GM19372 (cell line): ENCODE results near the gene SCP2.

Source experiments
- ATAC-seq: cut with Tn5 transposase; IDR thresholded peaks from one replicate; pipeline ENCODE4 v1.9.1; 2021; ENCODE audit warnings: mild to moderate bottlenecking, low read depth, moderate library complexity; ENCODE audit not compliant: unreplicated experiment

The SCP2 gene

DNA sequence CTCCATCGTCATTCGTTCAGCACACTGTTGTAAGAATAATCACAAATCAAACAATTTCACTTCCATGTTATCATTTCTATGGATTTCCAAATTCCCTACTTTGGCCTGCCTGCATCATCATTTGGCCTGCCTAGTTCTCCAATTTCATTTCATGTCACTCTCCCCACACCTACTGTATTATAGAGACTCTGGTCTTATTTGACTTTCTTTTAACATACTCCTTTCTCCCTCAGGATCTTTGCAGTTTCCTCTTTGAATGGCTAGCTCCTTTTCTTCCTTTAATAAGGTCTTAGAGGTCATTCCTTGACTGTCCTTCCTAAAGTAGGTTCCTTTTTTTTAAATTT, 98.7 kb downstream of the SCP2 start:
- no peak for ATAC-seq

DNA sequence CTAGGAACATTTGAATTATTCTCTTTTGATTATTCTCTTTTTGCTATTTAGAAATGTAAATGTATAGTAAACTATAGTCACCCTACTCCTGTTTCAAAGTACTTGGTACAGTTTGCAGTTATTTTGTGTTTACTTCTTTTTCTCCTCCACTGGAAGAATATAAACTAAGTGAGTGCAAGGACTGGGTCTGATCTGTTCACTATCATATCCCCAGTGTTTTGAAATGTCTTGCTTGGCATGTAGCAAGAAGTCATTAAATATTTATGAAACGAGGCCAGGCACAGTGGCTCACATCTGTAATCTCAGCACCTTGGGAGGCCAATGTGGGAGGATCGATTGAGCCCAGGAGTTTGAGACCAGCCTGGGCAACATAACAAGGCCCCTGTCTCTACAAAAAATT, 99.2 kb downstream of the SCP2 start:
- no peak for ATAC-seq

DNA sequence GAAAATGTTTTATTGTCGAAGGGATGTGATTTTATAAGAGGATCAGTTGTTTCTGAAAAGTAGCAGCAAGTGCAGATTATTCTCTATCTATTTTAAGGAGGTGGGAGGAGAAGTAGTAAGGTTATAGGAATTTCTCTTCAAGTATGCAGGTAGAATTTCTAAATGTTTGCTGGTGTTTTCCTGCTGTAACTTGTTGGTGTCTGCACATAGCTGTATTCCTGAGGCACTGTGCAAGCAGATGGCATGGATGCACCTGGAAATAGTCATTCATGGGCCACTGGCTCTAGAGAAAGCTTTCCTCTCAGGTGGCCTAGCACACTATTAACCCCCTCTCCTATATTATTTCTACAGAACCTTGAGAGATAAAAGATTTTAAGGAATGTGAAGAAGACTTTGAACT, 104.7 kb downstream of the SCP2 start:
- no peak for ATAC-seq

DNA sequence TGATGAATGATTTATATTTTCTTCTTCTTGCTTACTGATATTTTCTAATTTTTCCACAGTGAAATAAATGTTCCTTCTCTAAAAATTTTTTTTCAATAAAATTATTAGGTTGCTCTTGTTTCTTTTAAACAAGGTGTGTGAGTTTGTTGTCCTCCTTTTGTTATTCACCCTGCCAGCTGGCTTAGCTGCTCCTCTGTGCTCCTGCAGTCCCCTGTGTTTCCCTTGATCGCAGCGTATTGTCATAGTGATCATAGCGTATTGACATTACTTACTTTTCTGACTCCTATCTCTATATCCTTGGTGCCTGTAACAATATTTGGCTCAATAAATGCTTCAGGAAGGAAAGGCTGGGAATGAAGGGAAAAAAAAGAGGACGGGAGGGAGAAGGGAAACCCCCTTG, 110.1 kb downstream of the SCP2 start:
- no peak for ATAC-seq

DNA sequence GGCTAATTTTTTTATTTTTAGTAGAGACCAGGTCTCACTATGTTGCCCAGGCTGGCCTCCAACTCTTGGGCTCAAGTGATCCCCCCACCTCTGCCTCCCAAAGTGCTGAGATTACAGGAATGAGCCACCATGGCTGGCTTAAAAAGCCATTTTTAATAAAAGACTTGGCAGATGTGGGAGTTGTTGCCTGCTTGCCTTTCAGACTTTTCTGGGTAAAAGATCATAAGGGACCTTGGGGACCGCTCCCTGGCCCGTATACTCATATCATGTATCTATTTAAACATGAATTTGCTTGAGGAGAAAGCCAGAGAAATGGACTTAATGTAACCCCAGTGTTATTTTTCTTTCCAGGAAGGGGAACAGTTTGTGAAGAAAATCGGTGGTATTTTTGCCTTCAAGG, 111.5 kb downstream of the SCP2 start:
- no peak for ATAC-seq

DNA sequence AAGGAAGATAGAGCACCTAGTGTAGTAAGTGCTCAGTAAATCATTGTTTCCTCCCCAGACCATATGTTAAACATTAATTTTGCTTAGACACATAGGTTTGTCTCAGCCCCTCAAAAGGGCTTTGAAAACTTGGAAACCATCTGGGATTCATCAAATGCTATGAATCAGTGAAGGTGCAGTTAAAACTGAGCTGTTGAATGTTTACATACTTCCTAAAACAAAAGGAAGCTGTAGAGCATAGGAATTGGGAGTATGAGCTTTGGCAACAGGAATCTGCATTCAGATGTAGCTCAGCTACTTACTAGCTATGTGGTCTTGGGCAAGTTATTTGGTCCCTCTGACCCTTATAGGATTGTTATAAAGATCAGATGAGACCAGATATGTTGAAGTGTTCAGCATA, 116.2 kb downstream of the SCP2 start:
- no peak for ATAC-seq

DNA sequence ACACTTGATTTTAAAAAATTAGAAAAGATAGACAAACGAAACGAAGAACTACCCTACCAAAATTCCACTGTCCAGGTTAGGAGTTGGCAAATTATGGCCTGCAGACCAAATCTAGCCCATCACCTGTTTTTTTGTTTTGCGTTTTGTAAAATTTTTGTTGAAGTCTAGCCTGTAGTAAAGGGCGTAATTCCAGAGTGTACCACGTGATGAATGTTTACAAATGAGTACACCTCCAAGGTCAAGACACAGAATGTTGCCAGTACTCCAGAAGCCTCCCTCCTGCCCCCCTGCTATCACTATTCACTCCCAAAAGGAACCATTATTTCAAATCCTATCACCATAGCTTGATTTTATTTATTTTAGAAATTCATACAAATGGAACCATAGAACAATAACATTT, 117.8 kb downstream of the SCP2 start:
- no peak for ATAC-seq

DNA sequence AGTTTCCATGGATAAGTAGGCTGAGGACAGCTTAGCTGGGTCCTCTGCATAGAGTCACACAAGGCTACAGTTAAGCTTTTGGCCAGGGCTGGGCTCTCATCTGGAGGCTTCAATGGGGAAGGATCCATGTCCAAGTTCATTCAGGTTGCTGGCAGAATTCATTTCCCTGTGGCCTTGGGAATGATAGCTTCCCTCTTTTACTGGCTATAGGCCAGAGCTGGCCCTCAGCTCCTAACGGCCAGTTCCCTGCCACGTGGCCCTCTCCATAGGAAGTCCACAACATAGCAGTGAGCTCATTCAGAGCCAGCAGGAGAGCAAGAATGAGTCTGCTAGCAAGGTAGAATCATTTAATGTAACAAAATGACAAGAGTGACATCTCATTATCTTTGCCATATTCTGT, 119.9 kb downstream of the SCP2 start:
- ATAC-seq: no peak

DNA sequence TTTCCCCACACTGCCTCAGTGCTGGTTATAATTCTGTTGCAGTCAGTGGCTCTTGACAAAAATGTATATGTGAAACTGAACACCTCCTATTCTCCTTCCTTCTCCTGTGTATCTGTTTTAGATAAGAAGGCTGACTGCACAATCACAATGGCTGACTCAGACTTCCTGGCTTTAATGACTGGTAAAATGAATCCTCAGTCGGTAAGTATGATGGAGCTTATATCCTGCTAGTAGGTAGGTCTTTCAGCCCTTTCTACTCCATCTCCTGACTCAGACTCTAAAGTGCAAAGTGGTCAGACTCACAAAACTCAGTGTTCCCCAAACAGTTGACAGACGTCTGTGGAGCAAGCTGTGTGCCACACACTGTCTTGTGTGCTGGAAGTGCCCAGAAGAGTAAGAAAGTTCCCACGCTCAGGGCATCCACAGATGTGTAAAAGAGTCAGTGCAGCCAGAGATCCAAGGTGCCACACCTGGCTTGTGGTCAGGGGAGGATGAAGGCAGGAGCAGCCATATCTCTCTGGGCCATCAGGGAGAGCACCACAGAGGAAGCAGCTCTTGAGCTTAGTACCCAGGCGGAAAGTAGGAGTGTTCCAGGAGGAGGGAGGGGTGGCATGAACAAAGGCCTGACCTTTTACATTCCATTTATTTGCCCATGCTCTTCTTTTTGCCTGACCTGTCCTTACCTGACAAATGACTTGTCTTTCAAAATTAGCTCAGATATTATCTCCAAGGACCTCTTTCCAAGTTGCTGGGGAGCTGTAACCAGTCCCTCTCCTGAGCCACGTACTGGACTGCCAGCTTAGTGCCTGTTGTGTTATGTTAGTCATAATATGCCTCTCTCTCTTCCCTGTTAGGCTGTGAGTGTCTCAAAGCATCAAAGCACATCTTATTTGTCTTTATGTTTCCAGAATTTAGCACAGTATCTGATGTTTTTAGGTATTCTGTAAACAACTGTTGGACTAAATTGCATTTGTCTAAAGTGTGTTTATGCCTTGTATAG, 121.0 kb downstream of the SCP2 start:
- ATAC-seq: no peak

DNA sequence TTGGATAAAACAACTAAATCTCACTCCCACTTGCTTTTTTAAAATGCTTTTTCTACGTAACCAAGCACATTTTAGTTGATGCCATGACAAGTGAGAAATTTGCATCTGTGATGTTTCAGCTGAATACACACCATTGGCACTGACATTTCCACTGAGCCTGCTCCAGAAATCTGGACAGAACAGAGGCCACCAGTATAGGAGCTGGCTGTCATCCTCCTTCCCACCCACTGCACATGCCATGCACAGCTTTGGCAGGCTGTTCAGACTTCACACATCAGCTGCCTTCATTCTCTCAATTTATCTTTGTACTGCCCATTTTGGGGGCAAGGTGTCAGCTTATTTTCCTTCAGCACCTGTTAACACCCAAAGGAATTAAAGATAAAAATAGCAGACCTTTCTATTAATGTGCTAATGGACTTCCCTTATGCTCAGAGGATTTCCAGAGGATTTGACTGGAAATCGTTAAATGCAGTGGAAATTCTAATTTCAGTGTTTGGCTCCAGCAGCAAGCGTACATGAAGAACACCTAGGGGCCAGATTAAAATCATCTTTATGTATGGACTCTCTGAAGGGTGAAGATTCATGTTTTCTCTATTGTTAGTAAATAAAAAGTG, 122.0 kb downstream of the SCP2 start:
- no peak for ATAC-seq

DNA sequence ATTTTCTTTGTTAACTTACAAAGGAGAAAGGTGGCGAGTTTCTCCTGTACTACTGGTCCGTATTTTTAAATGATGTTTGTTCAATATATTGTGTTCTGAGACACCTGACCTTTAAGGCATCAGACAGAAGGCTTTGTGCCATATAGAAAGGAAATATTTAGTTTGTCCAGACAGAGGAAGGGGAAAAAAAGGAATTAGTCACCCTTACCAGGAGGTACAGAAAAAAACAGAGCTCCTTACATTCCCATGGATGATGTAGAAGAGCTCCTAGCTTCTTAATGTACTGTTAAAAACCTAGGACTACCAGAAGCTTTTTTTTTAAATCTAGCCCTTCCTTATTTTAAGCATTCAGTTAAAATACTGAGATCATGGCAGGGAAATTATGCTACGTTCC, 122.5 kb downstream of the SCP2 start:
- no peak for ATAC-seq

DNA sequence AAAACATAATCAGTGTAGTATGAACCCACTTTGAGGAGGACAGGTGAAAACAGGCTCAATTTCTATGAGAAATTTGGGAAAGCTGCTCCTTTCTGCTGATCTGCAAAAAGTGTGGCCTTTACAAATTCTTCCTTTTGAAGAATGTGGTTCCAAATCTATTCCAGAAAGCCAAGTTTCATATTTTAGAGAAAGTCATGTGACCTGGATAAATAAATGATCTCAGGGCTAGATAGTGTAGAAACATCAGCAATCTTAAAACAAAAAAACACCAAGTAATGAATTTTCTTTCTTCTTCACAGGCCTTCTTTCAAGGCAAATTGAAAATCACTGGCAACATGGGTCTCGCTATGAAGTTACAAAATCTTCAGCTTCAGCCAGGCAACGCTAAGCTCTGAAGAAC, 123.2 kb downstream of the SCP2 start:
- ATAC-seq: no peak

DNA sequence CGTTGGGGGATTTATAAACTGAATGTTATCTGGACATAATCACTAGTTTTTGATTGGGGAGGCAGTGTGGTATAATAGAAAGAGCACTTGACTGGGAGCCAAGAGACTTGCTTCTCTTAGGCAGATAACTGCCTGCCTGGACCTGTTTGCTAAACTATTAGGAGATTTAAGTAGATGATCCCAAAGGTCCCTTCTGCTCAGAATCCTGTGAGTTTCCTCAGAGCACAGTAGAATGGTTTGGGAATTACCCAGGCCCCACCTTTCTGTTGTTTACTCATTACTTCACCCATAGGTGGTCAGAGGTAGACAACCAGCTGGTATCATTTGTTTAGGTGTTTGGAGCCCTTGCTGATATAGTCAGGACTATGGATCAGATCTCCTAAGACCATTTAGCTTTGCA, 124.6 kb downstream of the SCP2 start:
- ATAC-seq: no peak

DNA sequence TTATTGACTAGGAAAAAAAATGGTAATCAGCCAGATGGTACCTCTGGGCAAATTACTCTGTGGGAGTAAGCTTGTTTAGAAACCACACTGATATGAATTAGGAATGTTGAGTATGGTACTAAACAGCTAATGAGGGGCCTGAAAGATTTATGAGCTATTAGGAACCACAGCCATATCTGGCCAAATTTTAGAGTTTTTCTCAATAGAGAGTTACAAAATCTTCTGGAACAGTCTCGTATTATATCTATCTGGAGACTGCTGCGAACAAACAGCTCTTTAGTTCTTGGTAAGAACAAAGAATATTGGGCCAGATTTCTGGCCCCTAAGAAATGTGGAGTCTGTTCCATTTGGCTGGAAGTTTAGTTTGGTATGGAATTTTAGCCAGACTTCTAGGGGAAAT, 130.1 kb downstream of the SCP2 start:
- no peak for ATAC-seq

DNA sequence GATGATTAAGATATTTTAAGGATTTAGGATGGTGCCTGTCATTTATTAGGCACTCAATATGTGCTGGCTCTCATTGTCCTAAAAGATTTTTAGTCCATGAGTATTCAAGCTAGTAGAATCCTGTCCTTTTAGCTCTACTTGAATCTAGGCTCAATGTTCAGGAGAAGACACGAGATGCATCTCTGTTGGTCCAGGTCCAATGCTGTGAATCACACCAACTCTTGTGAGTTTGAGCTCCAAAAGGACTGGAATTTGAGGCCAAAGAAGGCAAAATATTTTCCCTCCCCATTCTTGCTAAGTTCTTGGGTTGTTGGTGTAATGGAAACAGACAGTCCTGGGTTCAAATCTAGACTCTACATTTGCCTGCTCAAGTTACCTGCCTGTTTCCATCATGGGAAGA, 133.5 kb downstream of the SCP2 start:
- no peak for ATAC-seq

DNA sequence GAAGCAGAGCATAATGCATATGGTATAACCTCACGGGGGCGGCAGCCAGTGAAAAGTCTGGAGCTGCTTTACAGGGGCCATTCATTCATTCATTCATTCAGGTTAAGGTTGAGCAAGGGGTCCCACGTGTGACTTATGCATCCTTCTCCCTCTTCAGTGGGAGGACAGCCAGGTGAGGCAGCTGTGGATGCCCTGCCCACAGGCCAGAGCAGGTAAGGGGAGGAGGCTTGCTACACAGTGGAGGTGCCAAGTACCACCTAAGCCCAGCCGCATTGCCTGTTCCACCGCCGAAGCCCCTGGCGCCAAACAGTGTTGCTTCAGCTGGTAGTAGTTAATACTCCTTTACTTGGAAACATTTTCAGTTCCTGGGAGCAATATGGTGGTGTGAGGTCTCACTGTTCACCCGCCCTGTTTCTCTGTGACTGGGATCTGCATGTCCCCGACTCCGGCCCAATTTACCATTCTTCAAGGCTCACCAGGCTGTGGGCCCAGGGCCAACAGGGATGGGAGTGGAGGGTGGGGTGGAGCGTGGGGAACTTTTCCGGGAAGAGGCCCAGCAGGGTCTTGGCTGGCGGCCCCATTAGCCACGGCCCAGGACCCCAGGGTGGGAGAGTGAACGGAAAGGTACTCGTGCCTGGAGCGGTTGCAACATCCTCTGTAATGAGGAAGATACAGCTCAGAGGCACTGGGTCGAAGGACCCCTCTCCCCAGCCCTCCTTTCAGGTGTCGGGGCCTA, 134.2 kb downstream of the SCP2 start:
- ATAC-seq: no peak

DNA sequence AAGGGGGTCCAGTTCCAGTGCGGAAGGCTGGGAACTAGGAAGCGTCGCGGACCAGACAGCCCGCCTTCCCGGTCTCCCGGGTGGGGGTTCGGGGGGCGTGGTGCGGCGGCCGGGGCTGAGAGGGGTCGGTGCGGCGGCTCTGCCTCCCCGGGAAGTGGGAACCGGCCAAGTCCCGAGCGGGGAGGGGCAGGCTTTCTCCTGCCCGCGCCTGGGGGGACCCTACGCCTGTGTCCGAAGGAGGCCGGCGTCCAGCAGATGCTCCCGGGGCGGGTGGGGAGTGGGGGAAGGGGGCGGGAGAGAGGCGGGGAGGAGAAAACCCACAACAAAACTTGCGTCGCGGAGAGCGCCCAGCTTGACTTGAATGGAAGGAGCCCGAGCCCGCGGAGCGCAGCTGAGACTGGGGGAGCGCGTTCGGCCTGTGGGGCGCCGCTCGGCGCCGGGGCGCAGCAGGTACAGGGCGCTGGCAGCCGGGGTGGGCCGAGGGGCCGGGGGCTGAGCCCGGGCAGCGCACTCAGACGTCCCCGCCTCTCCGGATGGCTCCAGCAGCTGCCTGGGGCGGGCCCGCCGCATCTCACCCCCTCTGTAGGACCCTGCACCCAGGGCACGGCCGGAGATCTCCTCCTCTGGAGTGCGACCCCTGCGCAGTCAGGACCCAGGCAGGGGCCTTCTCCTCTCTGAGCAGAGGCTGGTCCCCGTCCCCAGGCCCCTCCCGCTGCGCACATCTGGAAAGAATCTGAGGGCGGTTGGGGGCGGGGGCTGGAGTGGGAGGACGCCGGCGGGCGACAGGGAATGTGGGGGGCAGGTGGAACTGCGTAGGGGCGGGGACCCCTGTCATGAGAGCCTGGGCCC, 135.0 kb downstream of the SCP2 start, which contains the start of gene PODN:
Gene PODN, plus strand, starts transcription at position 355 of the 849 bp plus-strand sequence. CDS start 7,643 bp downstream, outside the sequence.
- no peak for ATAC-seq

DNA sequence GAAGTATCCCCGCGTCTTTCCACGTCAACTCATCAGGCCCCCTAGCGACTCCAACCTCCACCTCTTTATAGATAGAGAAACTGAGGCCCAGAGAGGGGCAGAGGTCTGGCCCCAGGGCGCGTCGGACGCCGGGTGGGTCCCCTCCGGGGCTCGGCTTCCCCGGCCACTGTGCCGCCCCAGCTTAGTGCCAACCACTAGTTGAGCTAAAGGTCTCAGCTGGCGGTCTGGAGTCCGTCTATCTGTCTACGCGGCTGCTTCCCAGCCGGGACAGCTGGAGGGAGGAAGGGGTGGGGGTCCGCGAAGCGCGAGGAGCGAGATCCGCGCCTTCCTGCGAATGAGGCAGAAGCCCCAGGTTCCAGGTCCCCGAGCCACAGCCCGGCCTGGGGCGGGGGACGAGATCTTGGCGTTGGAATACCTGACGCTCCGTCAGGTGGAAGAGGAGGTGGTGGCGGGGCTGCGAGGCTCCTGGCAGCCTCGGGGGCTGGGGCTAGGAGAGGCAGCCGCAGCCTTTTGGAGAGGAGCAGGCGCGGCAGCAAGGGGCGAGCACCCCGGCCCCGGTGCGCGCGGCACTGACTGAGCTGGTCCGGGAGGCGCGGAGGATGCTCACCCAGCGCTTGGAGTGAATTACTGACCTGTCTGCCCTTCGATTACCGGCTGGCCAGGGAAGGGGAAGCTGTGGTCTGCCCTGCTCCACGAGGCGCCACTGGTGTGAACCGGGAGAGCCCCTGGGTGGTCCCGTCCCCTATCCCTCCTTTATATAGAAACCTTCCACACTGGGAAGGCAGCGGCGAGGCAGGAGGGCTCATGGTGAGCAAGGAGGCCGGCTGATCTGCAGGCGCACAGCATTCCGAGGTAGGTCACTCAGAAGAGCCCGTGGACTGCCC, 135.9 kb downstream of the SCP2 start:
- no peak for ATAC-seq

DNA sequence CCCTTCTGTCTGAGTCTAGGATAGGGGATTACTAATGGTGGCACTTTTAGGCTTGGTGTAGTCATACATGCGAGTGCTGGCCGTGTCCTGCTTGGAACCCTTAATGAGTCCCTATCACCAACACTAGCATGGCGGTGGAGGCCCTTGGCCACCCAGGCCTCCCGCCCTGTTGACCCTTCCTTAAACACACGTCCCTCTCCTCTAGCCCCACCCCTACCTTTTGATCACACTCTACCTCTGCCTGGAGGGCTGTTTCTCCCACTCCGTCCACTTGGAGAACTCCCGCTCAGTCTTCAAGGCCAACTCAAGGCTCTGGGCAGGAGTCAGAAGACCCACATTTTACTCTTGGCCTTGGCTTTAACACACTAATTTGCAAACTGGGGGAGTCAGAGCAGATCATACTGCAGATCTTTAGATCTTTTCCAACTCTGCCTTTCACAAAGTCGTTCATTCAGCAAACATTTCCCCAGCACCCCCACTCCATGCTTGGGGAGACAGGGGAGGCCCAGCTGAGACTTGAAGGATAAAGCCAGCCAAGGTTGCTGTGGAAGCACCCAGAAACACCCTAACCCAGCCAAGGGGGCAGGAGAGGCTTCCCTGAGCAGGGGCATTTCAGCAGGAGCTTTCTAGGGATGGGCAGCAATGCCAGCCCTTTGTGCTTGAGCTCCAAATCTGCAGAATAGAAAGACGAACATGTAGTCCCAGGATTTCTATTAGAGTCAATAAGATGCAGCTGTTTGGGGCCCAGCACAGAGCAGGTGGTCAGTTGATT, 136.9 kb downstream of the SCP2 start:
- no peak for ATAC-seq
